ENCODE measurements around the gene SEC63.
A peak's percentile ranks its signal among the peaks of the same experiment; 100 is the strongest.
"Not testable (repeated sequence)": the region's sequence is repeated elsewhere in the genome, so short reads cannot be mapped to it uniquely, and the experiment has no call there.

SEC63 gene, protein sequence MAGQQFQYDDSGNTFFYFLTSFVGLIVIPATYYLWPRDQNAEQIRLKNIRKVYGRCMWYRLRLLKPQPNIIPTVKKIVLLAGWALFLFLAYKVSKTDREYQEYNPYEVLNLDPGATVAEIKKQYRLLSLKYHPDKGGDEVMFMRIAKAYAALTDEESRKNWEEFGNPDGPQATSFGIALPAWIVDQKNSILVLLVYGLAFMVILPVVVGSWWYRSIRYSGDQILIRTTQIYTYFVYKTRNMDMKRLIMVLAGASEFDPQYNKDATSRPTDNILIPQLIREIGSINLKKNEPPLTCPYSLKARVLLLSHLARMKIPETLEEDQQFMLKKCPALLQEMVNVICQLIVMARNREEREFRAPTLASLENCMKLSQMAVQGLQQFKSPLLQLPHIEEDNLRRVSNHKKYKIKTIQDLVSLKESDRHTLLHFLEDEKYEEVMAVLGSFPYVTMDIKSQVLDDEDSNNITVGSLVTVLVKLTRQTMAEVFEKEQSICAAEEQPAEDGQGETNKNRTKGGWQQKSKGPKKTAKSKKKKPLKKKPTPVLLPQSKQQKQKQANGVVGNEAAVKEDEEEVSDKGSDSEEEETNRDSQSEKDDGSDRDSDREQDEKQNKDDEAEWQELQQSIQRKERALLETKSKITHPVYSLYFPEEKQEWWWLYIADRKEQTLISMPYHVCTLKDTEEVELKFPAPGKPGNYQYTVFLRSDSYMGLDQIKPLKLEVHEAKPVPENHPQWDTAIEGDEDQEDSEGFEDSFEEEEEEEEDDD

DNA sequence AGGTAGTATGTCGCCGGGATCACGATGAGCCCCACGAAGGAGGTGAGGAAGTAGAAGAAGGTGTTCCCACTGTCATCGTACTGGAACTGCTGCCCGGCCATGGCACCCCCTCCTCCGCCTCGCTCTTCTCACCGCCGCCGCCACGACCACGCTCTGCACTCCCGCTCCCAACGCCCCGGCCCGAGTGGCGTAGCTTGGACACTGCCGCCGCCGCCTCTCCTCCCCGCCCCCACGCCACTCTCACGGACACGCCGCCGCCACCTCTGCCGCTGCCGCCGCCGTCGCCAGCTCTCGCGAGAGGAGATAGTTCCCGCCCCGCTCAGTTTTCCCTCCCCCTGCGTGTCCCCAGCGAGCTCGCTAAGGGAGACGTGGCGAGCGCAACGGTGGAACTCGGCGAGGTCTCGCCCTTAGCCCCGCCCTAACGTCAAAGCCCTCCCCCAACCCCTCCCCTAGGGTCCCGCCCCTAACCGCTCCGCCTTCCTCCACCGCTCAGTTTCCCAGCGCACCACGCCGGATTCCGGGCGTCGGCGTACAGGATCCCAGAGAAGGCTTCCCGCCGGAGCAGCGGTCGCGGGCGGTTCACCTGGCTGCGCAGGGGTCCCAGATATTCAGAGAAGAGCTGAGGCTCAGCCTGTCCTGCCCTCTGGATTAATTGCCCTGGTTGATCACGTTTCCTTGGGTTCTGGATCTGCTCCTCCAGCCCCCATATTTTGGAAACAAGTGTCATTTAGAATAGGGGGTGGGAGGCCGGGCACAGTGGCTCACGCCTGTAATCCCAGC is at the start of gene SEC63:
TSS of gene SEC63 (minus strand) at position 300 of the 780 bp plus-strand sequence. CDS start at position 101, 199 bp downstream.
- DNase-seq, result peak; percentile 72

GRCh38 chr6:108005961-108006360 is 48.0 kb upstream of the SEC63 start:
- DNase-seq, result no peak

DNA sequence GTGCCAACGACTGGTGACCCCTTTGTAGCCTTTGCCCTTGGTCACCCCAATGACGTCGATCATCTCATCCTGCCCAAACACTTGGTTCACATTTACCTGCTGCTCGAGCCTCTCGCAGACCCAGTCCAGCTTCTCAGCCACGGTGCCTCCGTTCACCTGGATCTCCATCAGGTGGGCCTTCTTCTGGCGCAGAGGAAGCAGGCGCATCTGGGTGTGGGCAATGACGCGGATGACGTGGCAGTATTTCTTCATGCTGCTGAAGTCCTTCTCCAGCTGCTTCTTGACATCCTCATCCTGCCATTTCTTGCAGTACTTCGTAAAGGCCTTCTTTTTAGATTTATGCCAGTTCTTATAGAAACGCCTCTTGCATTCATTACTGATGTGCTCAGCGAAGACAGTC is 46.9 kb upstream of the SEC63 start:
- DNase-seq, result no peak

DNA sequence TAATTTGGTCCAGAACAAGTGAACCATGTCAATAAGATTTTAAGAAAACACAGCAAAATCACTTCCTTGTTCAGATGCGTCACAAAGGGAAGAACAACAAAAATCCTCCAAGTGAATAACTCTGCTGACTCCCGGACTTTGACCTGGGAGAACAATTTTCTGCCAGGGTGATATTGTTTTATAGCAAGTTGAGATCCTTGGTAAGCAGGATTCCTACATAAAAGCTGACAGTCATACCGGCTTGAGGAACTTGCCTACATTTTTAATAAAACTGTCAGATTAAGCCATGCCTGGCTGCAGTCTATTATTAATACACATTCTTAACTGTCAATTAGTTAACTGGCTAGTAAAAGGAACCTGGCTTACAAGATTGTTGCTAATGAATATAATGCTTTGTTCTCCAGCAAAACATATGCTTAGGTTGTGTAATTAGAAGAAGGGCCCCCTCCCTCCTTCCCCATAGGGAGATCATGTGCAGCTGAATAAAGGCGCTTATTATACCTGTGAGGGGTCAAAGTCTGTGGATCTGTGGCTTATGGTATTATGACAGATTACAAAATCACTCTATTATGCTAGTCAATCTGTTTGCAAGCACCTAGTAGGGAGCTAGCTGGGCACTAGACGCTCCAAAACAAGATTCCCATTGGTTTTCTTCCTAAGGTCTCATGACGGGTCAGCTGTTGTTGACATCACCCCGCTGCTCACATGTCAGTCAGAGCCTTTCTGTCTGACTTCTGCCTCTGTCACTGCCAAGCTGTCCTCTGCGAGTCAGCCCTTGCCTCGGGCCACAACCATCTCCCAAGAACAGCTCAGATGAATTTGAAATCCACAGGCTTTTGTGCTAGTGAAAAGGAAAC is 44.6 kb upstream of the SEC63 start:
- DNase-seq, result no peak

DNA sequence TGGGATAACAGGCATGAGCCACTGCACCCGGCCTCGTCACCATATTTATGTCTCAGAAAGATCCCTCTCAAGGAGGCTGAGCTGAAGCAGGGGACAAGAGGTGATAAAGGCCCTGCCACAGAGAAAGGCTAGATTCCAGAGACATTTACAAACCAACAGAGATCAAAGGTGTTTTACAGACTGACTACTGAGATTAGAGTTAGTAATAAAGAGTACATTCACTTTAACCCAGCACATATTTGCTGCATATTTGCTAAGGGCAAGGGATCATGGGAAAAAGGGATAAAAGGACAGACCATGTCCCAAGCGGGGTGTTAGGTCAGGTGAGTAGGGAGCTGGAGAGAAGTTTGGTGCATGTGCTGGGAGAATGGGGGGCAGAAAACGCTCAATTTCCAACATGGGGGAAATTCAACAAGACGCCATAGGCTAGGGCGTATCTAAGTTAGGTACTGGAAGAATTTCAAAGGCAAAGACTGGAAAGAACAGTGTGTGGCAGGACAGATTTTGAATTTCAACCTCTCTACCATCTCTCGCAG is 43.8 kb upstream of the SEC63 start:
- no peak for DNase-seq

- DNase-seq, result not testable (repeated sequence)
Observed at GRCh38 chr6:108000259-108000658, 42.3 kb upstream of the SEC63 start.

DNA sequence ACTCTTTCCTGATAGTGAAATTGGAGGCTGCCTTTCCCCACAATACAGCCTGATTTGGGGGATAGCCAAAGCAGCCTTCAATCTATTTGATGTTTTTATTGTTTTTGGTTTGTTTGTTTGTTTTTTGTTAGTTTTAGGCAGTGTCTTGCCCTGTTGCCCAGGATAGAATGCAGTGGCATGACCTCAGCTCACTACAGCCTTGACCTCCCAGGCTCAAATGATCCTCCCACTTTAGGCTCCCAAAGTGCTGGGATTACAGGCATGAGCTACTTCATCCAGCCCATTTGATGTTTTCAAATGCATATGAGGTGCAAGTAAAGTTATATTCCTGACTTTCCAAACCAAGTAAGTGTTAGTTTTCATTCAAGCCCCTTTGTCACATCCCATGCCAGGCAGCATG is 41.3 kb upstream of the SEC63 start:
- DNase-seq, result no peak

GRCh38 chr6:107991772-107992550 is 34.0 kb upstream of the SEC63 start:
- DNase-seq, result no peak

- DNase-seq, result no peak
Observed at GRCh38 chr6:107991061-107991460, 33.1 kb upstream of the SEC63 start.

DNA sequence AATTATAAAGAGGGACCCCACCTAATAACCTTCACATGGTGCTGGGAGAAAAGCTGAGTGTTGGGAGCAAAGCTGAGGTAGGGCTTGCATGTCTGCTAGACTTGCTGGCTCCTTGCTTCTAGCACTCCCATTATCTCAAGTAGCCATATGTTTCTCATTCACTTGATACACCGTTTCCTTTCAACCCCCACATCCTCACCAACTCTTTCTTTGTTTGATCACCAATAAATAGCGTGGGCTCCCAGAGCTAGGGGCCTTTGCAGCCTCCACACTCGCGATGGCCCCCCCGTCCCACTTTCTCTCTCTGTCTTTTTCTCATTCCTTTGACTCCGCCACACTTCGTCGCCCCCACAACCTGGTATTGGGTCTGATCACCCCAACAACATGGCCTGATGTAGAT is 32.6 kb upstream of the SEC63 start:
- not testable (repeated sequence) for DNase-seq

GRCh38 chr6:107989166-107990094 is 31.4 kb upstream of the SEC63 start:
- DNase-seq, result no peak

- no peak for DNase-seq
Observed at GRCh38 chr6:107988570-107988969, 30.6 kb upstream of the SEC63 start.

GRCh38 chr6:107987805-107988204 is 29.8 kb upstream of the SEC63 start:
- no peak for DNase-seq

DNA sequence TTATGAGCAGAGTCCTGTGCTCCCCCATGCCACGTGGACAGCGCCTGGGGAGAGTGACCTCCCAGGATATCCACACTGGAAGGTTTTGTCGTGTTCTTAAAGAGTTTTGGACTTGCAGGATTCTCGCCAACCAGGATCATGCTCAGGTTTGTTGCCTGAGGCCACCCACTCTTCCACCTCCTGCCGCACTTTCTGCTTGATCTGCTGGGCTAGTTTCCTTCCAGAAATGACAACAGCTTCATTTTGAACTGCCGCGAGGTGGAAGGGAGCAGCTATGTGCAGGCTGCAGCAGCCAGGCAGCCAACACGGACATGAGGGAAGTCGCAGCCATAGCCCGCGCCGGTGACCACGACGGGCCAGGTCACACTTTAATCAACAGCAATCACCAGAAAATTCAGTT is 27.7 kb upstream of the SEC63 start:
- DNase-seq, result no peak

DNA sequence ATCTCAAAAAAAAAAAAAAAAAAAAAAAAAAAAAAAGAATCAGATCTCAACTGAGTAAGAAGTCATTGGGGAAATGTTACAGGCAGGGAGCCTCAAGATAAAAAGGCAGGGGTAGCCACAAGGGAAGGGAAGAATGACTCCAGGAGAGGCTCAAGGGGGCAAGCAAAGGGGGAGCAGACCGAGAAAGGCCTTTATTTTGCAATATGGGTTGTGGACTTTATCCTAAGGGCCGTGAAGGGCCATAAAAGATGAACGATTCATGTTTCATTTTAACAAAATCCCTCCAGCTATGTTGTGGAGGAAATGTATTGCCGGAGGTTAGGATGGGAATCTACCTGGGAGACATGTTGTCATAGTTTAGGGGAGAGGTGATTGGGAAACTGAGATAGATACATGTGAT is 25.8 kb upstream of the SEC63 start:
- no peak for DNase-seq

DNA sequence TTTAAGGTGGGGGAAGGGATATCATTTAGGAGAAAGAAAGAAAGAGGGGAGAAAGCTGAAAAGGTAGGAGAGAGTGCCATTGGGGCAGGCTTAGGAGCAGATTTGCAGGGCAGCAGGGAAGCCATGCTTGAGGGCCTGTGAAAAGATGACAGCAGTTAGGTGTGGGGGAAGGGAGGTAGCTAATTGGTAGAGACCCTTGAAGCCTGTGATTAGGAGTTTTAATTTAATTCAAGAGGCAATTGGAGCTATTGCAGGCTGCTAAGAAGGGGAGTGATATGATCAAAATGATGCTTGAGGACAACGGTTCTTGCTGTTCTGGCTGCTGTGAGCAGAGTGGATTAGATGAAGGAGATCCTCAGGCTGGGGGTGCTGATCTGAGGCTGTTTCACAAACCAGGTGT is 24.5 kb upstream of the SEC63 start:
- DNase-seq, result no peak

- DNase-seq, result no peak
Observed at GRCh38 chr6:107981695-107982094, 23.7 kb upstream of the SEC63 start.

- DNase-seq, result no peak
Observed at GRCh38 chr6:107977283-107977682, 19.3 kb upstream of the SEC63 start.

- DNase-seq, result no peak
Observed at GRCh38 chr6:107976155-107976783, 18.3 kb upstream of the SEC63 start.

DNA sequence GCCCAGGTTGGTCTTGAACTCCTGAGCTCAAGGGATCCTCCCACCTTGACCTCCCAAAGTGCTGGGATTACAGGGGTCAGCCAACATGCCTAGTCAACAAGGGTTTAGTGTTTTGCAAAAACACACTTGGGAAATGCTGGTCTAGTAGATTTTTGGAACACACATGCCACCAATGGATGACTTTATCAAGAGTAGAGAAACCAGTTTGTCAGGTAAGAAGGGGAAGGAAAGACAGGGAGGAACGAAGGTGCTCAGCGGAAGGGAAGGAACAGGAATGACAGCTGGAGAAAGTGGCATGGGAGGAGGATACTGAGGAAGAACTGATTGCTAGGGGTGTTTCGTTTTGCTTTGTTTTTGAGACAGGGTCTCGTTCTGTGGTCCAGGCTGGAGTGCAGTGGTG is 15.6 kb upstream of the SEC63 start:
- no peak for DNase-seq

Data from KG1 (cell line).